ENCODE data around the gene RABAC1. TPM values are rescaled to one million over a fixed set of nuclear protein-coding genes. Genes with fewer than 3 reads are reported as not detected.

The RABAC1 gene
- total RNA-seq, 1 experiment from 2014 or later = 94.0 TPM

GRCh38 chr19:41981724-41982123 is 22.6 kb upstream of the RABAC1 start:
- no peak overlapping the region for H4K91ac ChIP-seq (ENCODE audit: insufficient read length, low read depth, low read length)
- no peak overlapping the region for H3T11ph ChIP-seq (ENCODE audit: low read length)
- no peak overlapping the region for H3K23ac ChIP-seq (ENCODE audit: insufficient read length, low read depth, low read length)
- no peaks in the 10 kb centered on the region for H3K9me3 Mint-ChIP-seq
- no peaks in the 10 kb centered on the region for H3K4me1 Mint-ChIP-seq
- no peaks in the 10 kb centered on the region; the same call in 1 of the 2 replicates for H3K27me3 Mint-ChIP-seq (ENCODE audit: low read depth)
- H2BK15ac ChIP-seq (ENCODE audit: low read depth, low read length) = no peak overlapping the region
- no peak overlapping the region for H3K14ac ChIP-seq (ENCODE audit: insufficient read depth, low read length)
- no peak overlapping the region for H2BK20ac ChIP-seq (ENCODE audit: low read depth, low read length, poor library complexity, severe bottlenecking)
- no peak overlapping the region for H3K9ac ChIP-seq (ENCODE audit: extremely low read depth, insufficient read length, low read length)
- no peak overlapping the region for H2BK12ac ChIP-seq (ENCODE audit: insufficient read length, low read depth, low read length)
- no peak overlapping the region for H4K5ac ChIP-seq (ENCODE audit: insufficient read length, low read depth, low read length)
- no peaks in the 10 kb centered on the region for H4K20me1 ChIP-seq (ENCODE audit: control insufficient read depth, insufficient read depth, insufficient read length)
- no peak overlapping the region for H3K56ac ChIP-seq (ENCODE audit: insufficient read length, low read depth, low read length)
- H2AFZ ChIP-seq (ENCODE audit: low read length) = no peak overlapping the region
- H3K27ac Mint-ChIP-seq = peak overlapping the region in 1 of 3 experiments; percentile 44; a peak in 2 of 7 replicates
- H3K4ac ChIP-seq (ENCODE audit: low read depth, low read length) = no peak overlapping the region
- no peak for DNase-seq
- H3K79me2 ChIP-seq (ENCODE audit: insufficient read depth, low read length) = no peaks in the 10 kb centered on the region
- TF ChIP-seq CTCF (conservative IDR thresholded peaks at IDR 0.05) = no peak
- no peak overlapping the region for H2AK5ac ChIP-seq (ENCODE audit: insufficient read length, low read length)
- H2BK120ac ChIP-seq (ENCODE audit: low read depth, low read length, poor library complexity, severe bottlenecking) = no peak overlapping the region
- no peak overlapping the region for H3K18ac ChIP-seq (ENCODE audit: insufficient read length, low read depth, low read length)
- H3K9me3 ChIP-seq (ENCODE audit: control insufficient read depth, low read depth, low read length) = no peaks in the 10 kb centered on the region
- H3K27ac ChIP-seq (ENCODE audit: insufficient read length, low read depth, low read length) = no peak overlapping the region
- H4K8ac ChIP-seq (replicated peaks; ENCODE audit: insufficient read length, low read depth, low read length) = no peak overlapping the region
- no peaks in the 10 kb centered on the region for H3K27me3 ChIP-seq (ENCODE audit: insufficient read depth, low read length)
- no peaks in the 10 kb centered on the region for H3K23me2 ChIP-seq (ENCODE audit: insufficient read length, low read depth, low read length, poor library complexity, severe bottlenecking)
- peaks cover 5 to 19% (median 6%) of the 10 kb centered on the region in 3 experiments; a peak in 6 of 7 replicates for H3K36me3 Mint-ChIP-seq (ENCODE audit: insufficient read depth in 1 of 3, low read depth in 3 of 3)
- H3K4me1 ChIP-seq (ENCODE audit: insufficient read depth, low read length) = no peaks in the 10 kb centered on the region
- no peak overlapping the region for H3K4me2 ChIP-seq (ENCODE audit: insufficient read depth, insufficient read length, low read length)
- no peak overlapping the region for H2BK5ac ChIP-seq (ENCODE audit: insufficient read length, low read length)
- WGBS (ENCODE audit: extremely low coverage, insufficient read length, low lambda C conversion rate) = no CpG with 5 or more reads among the region's 15 CpGs
- no peaks in the 10 kb centered on the region for H3K79me1 ChIP-seq (ENCODE audit: insufficient read depth, low read depth, low read length, poor library complexity, severe bottlenecking)
- H3K4me3 Mint-ChIP-seq = no peak overlapping the region
